ENCODE results near the gene MRFAP1. TPM values are rescaled to one million over a fixed set of nuclear protein-coding genes. Genes with fewer than 3 reads are reported as not detected.

MRFAP1 gene
- total and polyA plus RNA-seq, 8 donors: 51.9 to 369 (median 186) TPM

DNA sequence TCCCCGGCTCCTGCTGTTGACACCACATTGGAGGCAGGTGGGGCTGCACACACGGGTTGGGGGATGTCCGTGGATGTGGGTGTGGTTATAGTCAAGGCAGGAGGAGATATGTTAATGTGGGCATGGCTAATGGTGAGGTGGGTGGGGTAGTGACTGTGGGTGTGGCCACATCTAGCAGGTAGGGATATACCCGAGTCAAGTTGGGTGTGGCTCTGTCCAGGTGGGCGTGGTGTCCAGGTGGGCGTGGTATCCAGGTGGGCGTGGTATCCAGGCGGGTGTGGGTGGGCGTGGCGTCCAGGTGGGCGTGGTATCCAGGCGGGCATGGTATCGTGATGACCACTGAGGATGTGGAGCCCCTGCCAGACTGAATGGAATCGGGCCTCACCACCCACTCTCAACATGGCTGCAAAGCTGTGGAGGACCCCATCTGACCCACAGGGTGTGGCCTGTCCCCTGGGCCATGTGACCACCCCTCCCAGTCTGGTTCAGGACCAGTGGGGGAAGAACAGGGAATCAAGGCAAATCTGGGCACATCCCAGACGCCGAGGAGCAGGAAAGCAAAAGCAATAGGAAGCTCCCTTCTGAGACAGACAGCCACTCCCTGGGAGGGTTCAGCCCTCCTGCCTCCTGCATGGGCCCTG lies 44.5 kb upstream of the MRFAP1 start:
- H3K4me1 ChIP-seq: no peaks in the 10 kb centered on the region

DNA sequence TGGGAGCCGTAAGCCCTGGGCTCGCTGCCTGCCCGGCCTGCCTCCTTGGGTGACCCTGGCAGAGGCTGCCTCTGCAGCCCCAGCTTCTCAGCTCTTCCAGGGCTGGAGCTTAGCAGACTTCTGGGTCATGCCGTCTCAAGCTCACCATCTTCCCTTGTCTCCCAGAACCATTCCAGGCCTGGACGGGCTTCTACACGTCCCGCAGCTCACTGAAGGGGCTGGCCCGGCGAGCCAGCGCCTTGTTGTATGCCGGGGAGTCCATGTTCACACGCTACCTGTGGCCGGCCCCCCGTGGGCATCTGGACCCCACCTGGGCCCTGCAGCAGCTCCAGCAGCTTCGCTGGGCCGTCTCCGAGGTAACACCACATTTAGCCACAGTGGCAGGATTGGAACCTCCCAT lies 43.5 kb upstream of the MRFAP1 start:
- H3K4me1 ChIP-seq: no peaks in the 10 kb centered on the region
- no peak for TF ChIP-seq POLR2AphosphoS5 (IDR thresholded peaks at IDR 0.05)
- no peak for TF ChIP-seq POLR2A (IDR thresholded peaks at IDR 0.05)
- TF ChIP-seq, protein P1, sequence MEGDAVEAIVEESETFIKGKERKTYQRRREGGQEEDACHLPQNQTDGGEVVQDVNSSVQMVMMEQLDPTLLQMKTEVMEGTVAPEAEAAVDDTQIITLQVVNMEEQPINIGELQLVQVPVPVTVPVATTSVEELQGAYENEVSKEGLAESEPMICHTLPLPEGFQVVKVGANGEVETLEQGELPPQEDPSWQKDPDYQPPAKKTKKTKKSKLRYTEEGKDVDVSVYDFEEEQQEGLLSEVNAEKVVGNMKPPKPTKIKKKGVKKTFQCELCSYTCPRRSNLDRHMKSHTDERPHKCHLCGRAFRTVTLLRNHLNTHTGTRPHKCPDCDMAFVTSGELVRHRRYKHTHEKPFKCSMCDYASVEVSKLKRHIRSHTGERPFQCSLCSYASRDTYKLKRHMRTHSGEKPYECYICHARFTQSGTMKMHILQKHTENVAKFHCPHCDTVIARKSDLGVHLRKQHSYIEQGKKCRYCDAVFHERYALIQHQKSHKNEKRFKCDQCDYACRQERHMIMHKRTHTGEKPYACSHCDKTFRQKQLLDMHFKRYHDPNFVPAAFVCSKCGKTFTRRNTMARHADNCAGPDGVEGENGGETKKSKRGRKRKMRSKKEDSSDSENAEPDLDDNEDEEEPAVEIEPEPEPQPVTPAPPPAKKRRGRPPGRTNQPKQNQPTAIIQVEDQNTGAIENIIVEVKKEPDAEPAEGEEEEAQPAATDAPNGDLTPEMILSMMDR (IDR thresholded peaks at IDR 0.05): no peak
- no peak for TF ChIP-seq EP300 (IDR thresholded peaks at IDR 0.05)
- no peak for DNase-seq
- no peak overlapping the region for H3K27ac ChIP-seq
- no peak overlapping the region for H3K4me3 ChIP-seq
- 95 to 97% (median 95%) methylated on average over 8 to 17 of the region's 17 CpGs for WGBS, 5 donors
- peaks cover 0 to 1% (median 0%) of the 10 kb centered on the region in 4 donors for H3K9me3 ChIP-seq
- intact Hi-C loops (cut with DNase I; ENCODE audit: low total_unique reads): no loop called here
- no peaks in the 10 kb centered on the region for H3K27me3 ChIP-seq
- peaks cover 38 to 98% (median 95%) of the 10 kb centered on the region in 4 donors for H3K36me3 ChIP-seq

More for the DNA sequence above, 44.5 kb upstream of the MRFAP1 start:
- WGBS, 5 donors: 59 to 66% (median 63%) methylated on average over 8 to 16 of the region's 16 CpGs
- intact Hi-C loops (cut with DNase I; ENCODE audit: low total_unique reads): no loop called here
- peaks cover 31 to 98% (median 95%) of the 10 kb centered on the region in 4 donors for H3K36me3 ChIP-seq
- H3K4me3 ChIP-seq: no peak overlapping the region
- H3K27ac ChIP-seq: no peak overlapping the region
- DNase-seq: peak in 1 of 2 donors; percentile 12
- TF ChIP-seq POLR2AphosphoS5 (IDR thresholded peaks at IDR 0.05) (no peak), POLR2A (IDR thresholded peaks at IDR 0.05) (no peak), EP300 (IDR thresholded peaks at IDR 0.05) (no peak)
- TF ChIP-seq, protein P1 (IDR thresholded peaks at IDR 0.05): no peak
- no peaks in the 10 kb centered on the region for H3K27me3 ChIP-seq
- no peaks in the 10 kb centered on the region for H3K9me3 ChIP-seq

DNA sequence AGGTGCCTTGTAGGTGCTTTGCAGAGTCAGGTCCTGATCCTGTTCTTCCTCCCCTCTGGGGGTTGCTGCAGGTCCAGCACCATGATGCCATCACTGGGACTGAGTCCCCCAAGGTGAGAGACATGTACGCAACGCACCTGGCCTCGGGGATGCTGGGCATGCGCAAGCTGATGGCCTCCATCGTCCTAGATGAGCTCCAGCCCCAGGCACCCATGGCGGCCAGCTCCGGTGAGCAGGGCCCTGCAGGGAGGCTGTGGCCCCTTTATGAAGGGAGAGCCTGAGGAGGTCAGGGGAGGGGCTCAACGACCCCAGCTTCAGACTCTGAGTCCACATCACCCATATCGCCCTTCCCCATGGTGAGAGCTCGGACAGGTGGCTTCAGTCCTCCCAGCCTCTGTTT lies 42.4 kb upstream of the MRFAP1 start:
- DNase-seq: no peak
- TF ChIP-seq POLR2A (IDR thresholded peaks at IDR 0.05): no peak
- TF ChIP-seq, protein P1 (IDR thresholded peaks at IDR 0.05): no peak
- no peak for TF ChIP-seq POLR2AphosphoS5 (IDR thresholded peaks at IDR 0.05)
- no peak for TF ChIP-seq EP300 (IDR thresholded peaks at IDR 0.05)
- 90 to 93% (median 91%) methylated on average over 5 to 10 of the region's 10 CpGs for WGBS, 5 donors
- Histone ChIP-seq H3K36me3 (peaks cover 42 to 98% (median 95%) of the 10 kb centered on the region in 4 donors), H3K27ac (no peak overlapping the region), H3K27me3 (no peaks in the 10 kb centered on the region), H3K4me3 (no peak overlapping the region), H3K9me3 (peaks cover 0 to 4% (median 0%) of the 10 kb centered on the region in 4 donors), H3K4me1 (no peaks in the 10 kb centered on the region)
- intact Hi-C loops (cut with DNase I; ENCODE audit: low total_unique reads): no loop called here

DNA sequence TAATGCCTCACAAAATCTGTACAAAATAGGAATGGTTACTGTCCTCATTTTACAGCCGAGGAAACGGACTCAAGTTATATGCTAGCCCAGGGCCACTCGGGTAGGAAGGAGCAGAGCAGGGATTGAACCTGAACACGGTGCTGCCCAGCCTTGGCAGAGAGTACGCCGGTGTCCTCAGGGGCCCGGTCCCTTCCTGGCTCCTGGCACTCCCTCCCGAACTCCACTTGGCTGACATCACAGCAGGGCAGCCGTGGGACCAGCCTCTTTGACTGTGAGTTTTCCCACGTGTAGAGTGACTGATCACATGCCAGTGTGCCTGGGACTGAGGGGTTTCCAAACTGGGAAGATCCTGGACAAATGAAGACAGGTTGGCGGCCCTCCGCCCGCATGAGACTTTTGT lies 41.8 kb upstream of the MRFAP1 start:
- intact Hi-C loops (cut with DNase I; ENCODE audit: low total_unique reads): no loop called here
- peaks cover 38 to 98% (median 95%) of the 10 kb centered on the region in 4 donors for H3K36me3 ChIP-seq
- peaks cover 0 to 4% (median 0%) of the 10 kb centered on the region in 4 donors for H3K9me3 ChIP-seq

More for the DNA sequence above, 41.8 kb upstream of the MRFAP1 start:
- Histone ChIP-seq H3K4me3 (no peak overlapping the region), H3K27me3 (no peaks in the 10 kb centered on the region), H3K27ac (no peak overlapping the region), H3K4me1 (no peaks in the 10 kb centered on the region)
- TF ChIP-seq, protein P1 (IDR thresholded peaks at IDR 0.05): no peak
- TF ChIP-seq POLR2A (IDR thresholded peaks at IDR 0.05): no peak
- TF ChIP-seq POLR2AphosphoS5 (IDR thresholded peaks at IDR 0.05): no peak
- TF ChIP-seq EP300 (IDR thresholded peaks at IDR 0.05): no peak
- DNase-seq: no peak
- WGBS, 5 donors: 87 to 92% (median 90%) methylated on average over 13 of the region's 13 CpGs

All from stomach (tissue), 9 donors.